ENCODE data around the gene PDCL3.

PDCL3 gene

GRCh38 chr2:100614455-100615000, 51.7 kb downstream of the PDCL3 start:
- no peak for DNase-seq

DNA sequence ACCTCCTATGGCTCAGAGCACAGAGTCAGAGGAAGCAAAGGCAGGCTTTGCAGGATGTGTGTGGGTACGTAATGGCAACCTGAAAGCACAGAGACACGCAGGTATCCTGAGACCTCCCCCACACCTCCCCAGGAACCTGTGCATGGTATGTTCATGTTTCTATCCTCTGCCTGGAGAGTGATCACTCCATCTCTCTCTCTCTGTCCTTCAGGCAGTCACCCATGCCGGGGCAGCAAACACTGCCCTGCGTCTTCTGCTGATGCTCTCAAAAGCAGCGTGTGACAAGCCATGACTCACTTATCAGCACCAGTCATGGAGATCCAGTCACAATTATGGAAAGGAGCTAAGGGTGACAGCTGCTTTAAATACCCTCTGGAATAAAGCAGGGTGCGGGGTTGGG, 52.7 kb downstream of the PDCL3 start:
- DNase-seq, result no peak

- no peak for DNase-seq
Observed at GRCh38 chr2:100615886-100616285, 53.1 kb downstream of the PDCL3 start.

DNA sequence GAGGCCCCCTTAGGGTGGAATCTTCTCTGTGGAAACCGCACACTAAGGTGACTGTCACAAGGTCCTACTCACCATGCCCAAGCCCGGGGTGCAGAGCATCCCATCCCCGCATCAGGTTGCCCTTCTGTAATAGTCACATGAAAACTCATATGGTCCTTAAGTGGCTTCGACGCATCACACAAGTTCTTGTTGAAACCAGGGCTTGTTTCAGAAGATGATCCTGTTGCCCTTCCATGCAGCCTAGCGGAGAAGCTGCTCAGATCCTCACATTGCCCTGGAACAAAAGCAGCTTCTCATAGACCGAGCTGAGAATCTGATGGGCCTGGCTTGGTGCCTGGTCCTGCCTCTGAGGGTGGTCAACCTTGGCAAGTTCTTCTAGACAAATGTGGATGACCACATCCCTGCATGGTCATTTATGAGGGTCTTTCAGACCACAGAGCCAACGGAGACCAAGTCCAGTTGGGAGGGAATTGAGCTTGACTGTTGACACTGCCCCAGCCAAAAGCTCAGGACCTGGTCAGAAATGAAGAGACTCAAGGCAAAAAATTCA, 54.1 kb downstream of the PDCL3 start:
- DNase-seq, result no peak

- no peak for DNase-seq
Observed at GRCh38 chr2:100619951-100620350, 57.2 kb downstream of the PDCL3 start.

DNA sequence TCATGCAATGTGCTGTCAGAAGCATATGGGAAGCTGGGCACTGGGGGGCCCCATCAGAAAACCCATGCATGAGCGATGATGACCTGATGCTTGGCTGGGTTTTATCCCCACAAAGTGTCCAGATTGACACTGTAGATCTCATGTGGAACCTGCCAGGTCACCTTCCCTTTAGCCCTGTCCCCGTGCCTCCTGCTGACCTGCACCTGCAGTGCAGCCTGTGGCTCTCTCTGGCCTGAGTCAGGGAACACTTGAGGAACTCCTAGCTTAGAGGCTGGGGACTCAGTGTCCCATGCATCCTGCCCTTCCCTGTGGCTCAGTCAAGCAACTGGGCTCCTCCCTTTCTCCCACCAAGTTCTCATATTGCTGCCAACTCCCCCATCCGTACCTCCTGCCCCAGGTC, 57.7 kb downstream of the PDCL3 start:
- no peak for DNase-seq

DNA sequence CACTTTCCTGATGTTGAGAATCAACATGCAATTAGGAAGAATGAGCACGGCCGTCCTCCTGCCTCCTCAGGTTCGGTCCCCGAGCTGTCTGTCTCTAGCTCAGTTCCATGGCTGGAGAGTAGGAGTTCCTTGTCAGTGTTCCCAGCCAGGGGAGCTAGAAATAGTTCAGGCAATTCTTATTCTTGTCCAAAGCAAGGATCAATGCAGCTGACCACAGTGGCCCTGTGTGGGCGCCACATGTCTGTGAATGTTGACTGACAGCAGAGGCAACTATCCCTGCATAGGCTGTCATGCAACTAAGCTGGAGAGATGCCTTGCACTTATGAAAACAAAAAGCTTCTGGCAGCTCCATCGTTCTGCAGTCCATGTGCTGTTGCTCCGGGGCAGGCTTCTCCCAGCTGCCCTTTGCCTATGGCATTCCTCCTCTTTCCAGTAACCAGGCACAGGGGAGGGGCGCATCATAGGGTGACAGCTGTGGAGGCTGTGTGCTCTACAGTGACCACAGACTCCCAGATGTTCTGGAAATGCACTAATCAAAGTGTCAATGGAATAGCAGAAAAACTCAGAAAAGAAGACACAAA, 58.7 kb downstream of the PDCL3 start:
- no peak for DNase-seq

- no peak for DNase-seq
Observed at GRCh38 chr2:100623033-100623715, 60.4 kb downstream of the PDCL3 start.

- DNase-seq, result no peak
Observed at GRCh38 chr2:100623930-100624329, 61.1 kb downstream of the PDCL3 start.

DNA sequence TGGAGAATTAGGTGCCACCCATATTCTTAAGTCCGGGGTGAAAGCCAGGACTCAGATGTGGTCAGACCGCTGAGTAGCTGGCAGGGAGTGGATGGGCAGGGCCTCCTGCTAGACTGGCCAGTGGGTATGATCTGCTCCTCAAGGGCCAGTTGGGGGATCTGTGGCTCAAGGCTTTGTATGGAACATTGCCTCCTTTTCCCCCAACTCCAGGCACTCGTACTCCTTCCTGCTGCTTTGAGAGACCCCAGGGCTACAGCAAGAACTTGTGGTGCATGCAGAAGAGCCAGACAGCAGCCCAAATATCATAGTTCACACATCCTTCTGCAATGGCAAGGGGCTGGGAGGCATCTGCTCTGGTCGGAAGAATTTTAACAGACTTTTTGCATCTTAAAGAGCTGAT, 61.7 kb downstream of the PDCL3 start:
- no peak for DNase-seq

DNA sequence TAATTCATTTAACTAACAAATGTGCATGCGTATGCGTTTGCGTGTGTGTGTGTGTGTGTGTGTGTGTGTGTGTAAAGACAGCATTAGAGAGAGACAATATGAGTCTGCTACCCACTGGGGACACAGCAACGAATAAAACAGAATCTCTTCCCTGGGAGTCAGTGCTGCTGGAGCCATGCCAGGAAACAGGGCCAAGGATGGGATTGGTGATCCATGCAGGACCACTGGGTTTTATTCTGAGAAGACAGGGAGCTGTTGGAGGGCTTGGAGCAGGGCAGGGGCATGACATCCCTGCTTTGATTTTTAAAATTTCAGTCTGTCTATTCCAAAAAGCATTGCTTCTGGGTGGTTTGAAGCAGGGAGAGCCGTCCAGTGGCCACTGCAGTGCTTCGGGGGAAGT, 62.9 kb downstream of the PDCL3 start:
- no peak for DNase-seq

Measured in CD4-positive, alpha-beta T cell treated with Interleukin-10 for 1 hour (primary cell).